Mammary epithelial cell (primary cell): ENCODE data around the gene MROH2A.

Source experiments
- CTCF ChIP-seq, 2 donors: IDR thresholded peaks in 1 of 2; conservative IDR thresholded peaks in 1 of 2; 2 replicates each; pipeline ENCODE4 v1.5.1; 2011 to 2012; ENCODE audit warnings: inconsistent platforms in 2 of 2, low read length in 2 of 2, mild to moderate bottlenecking in 2 of 2, control low read depth in 1 of 2, low read depth in 1 of 2; ENCODE audit not compliant: insufficient read depth in 1 of 2; ENCODE audit errors: extremely low read depth in 1 of 2
- EZH2 ChIP-seq: IDR thresholded peaks from 2 replicates; pipeline ENCODE4 v1.6.1; 2012; ENCODE audit warnings: low read length, inconsistent platforms, borderline replicate concordance

GRCh38 chr2:233867993-233868532 is 89.9 kb downstream of the MROH2A start, which contains the start of gene MSL3B:
- no peak for TF ChIP-seq CTCF (conservative IDR thresholded peaks at IDR 0.05 in 1 of 2, IDR thresholded peaks at IDR 0.05 in 1 of 2; ENCODE audit: extremely low read depth in 1 of 2, insufficient read depth in 1 of 2, low read depth in 1 of 2, low read length in 2 of 2)
- no peak for TF ChIP-seq EZH2
